PC-9 (cell line): ENCODE results near the gene NUP214.

ENCODE experiments used
- CTCF ChIP-seq: fragments of 200-600 bp; sonication (generic); conservative IDR thresholded peaks from 2 replicates; pipeline ENCODE4 v1.6.1; 2017; ENCODE audit warnings: mixed run types, antibody characterized with exemption, mild to moderate bottlenecking, moderate library complexity
- EZH2 ChIP-seq: fragments of 200-600 bp; sonication (generic); IDR thresholded peaks from 2 replicates; pipeline ENCODE4 v1.8.0; 2017; ENCODE audit warnings: antibody characterized with exemption, low read depth

GRCh38 chr9:131253891-131254491, 128.6 kb downstream of the NUP214 start:
- no peak for TF ChIP-seq CTCF
- no peak for TF ChIP-seq EZH2
